ENCODE results near the gene ECPAS.

DNA sequence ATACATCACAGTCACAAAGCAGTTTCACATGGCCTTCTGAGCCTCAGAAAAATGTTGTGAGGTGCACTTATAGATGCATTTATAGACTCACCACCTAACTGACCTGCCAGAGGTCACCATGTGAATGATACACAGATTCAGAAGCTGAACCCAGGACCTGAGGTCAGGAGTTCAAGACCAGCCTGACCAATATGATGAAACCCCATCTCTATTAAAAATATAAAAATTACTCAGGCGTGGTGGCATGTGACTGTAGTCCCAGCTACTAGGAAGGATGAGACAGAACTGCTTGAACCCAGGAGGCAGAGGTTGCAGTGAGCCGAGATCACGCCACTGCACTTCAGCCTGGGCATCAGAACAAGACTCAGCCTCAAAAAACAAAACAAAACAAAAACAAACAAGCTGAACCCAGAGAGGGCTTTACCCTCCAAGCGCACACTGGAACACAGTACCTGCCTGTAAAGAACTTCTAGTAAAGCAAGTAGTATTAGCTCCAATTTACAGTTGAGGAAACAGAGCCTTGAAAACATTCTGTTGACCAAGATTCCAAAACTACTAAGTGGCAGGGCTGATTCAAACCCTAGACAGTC lies 16.3 kb downstream of the ECPAS start:
- TF ChIP-seq, protein P1, sequence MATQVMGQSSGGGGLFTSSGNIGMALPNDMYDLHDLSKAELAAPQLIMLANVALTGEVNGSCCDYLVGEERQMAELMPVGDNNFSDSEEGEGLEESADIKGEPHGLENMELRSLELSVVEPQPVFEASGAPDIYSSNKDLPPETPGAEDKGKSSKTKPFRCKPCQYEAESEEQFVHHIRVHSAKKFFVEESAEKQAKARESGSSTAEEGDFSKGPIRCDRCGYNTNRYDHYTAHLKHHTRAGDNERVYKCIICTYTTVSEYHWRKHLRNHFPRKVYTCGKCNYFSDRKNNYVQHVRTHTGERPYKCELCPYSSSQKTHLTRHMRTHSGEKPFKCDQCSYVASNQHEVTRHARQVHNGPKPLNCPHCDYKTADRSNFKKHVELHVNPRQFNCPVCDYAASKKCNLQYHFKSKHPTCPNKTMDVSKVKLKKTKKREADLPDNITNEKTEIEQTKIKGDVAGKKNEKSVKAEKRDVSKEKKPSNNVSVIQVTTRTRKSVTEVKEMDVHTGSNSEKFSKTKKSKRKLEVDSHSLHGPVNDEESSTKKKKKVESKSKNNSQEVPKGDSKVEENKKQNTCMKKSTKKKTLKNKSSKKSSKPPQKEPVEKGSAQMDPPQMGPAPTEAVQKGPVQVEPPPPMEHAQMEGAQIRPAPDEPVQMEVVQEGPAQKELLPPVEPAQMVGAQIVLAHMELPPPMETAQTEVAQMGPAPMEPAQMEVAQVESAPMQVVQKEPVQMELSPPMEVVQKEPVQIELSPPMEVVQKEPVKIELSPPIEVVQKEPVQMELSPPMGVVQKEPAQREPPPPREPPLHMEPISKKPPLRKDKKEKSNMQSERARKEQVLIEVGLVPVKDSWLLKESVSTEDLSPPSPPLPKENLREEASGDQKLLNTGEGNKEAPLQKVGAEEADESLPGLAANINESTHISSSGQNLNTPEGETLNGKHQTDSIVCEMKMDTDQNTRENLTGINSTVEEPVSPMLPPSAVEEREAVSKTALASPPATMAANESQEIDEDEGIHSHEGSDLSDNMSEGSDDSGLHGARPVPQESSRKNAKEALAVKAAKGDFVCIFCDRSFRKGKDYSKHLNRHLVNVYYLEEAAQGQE (IDR thresholded peaks at IDR 0.05; ENCODE audit: insufficient read depth in 1 of 2, low read depth in 2 of 2, low read length in 1 of 2), result no peak
- TF ChIP-seq, protein P2, sequence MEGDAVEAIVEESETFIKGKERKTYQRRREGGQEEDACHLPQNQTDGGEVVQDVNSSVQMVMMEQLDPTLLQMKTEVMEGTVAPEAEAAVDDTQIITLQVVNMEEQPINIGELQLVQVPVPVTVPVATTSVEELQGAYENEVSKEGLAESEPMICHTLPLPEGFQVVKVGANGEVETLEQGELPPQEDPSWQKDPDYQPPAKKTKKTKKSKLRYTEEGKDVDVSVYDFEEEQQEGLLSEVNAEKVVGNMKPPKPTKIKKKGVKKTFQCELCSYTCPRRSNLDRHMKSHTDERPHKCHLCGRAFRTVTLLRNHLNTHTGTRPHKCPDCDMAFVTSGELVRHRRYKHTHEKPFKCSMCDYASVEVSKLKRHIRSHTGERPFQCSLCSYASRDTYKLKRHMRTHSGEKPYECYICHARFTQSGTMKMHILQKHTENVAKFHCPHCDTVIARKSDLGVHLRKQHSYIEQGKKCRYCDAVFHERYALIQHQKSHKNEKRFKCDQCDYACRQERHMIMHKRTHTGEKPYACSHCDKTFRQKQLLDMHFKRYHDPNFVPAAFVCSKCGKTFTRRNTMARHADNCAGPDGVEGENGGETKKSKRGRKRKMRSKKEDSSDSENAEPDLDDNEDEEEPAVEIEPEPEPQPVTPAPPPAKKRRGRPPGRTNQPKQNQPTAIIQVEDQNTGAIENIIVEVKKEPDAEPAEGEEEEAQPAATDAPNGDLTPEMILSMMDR (IDR thresholded peaks at IDR 0.05), result no peak
- no peak for TF ChIP-seq POLR2AphosphoS5 (IDR thresholded peaks at IDR 0.05; ENCODE audit: low read depth, low read length)
- TF ChIP-seq SIN3A (IDR thresholded peaks at IDR 0.05; ENCODE audit: borderline replicate concordance, insufficient read depth, low read depth, low read length), result no peak
